ENCODE results near the gene LPP. TPM values are rescaled to one million over a fixed set of nuclear protein-coding genes. Genes with fewer than 3 reads are reported as not detected.

LPP gene
- total RNA-seq, 1 donor from 2014 or later, result 97.4 TPM

GRCh38 chr3:188123170-188123905, 30.6 kb upstream of the LPP start:
- Histone ChIP-seq H3K9me3 (replicated peaks) (no peaks in the 10 kb centered on the region), H3K27me3 (ENCODE audit: low read depth) (no peaks in the 10 kb centered on the region), H3K4me3 (no peak overlapping the region), H3K4me1 (peaks cover 22% of the 10 kb centered on the region), H3K27ac (replicated peaks) (no peak overlapping the region), H3K36me3 (no peaks in the 10 kb centered on the region)
- intact Hi-C loops (cut with micrococcal nuclease), result no loop called here
- TF ChIP-seq CTCF (IDR thresholded peaks at IDR 0.05; ENCODE audit: borderline replicate concordance), result no peak
- no peak for DNase-seq

- TF ChIP-seq CTCF (IDR thresholded peaks at IDR 0.05; ENCODE audit: borderline replicate concordance), result no peak
- no peak overlapping the region for H3K4me3 ChIP-seq
- H3K27me3 ChIP-seq (ENCODE audit: low read depth), result no peaks in the 10 kb centered on the region
- peaks cover 22% of the 10 kb centered on the region for H3K4me1 ChIP-seq
- DNase-seq, result no peak
- H3K27ac ChIP-seq (replicated peaks), result no peak overlapping the region
- intact Hi-C loops (cut with micrococcal nuclease), result no loop called here
- no peaks in the 10 kb centered on the region for H3K9me3 ChIP-seq (replicated peaks)
- no peaks in the 10 kb centered on the region for H3K36me3 ChIP-seq
Measured at GRCh38 chr3:188124184-188124583, 29.8 kb upstream of the LPP start.

- no peaks in the 10 kb centered on the region for H3K9me3 ChIP-seq (replicated peaks)
- peaks cover 25% of the 10 kb centered on the region for H3K4me1 ChIP-seq
- no peaks in the 10 kb centered on the region for H3K36me3 ChIP-seq
- DNase-seq, result no peak
- no peak for TF ChIP-seq CTCF (IDR thresholded peaks at IDR 0.05; ENCODE audit: borderline replicate concordance)
- no peaks in the 10 kb centered on the region for H3K27me3 ChIP-seq (ENCODE audit: low read depth)
- H3K4me3 ChIP-seq, result no peak overlapping the region
- intact Hi-C loops (cut with micrococcal nuclease), result no loop called here
- H3K27ac ChIP-seq (replicated peaks), result peak overlapping the region; percentile 78
Measured at GRCh38 chr3:188125076-188125475, 28.9 kb upstream of the LPP start.

GRCh38 chr3:188126276-188126675, 27.7 kb upstream of the LPP start:
- TF ChIP-seq CTCF (IDR thresholded peaks at IDR 0.05; ENCODE audit: borderline replicate concordance), result no peak
- no peaks in the 10 kb centered on the region for H3K9me3 ChIP-seq (replicated peaks)
- peak overlapping the region; percentile 78 for H3K27ac ChIP-seq (replicated peaks)
- no peak overlapping the region for H3K4me3 ChIP-seq
- H3K4me1 ChIP-seq, result peaks cover 25% of the 10 kb centered on the region
- intact Hi-C loops (cut with micrococcal nuclease), result no loop called here
- no peaks in the 10 kb centered on the region for H3K36me3 ChIP-seq
- no peak for DNase-seq
- no peaks in the 10 kb centered on the region for H3K27me3 ChIP-seq (ENCODE audit: low read depth)

GRCh38 chr3:188126934-188127333, 27.0 kb upstream of the LPP start:
- H3K27ac ChIP-seq (replicated peaks), result peak overlapping the region; percentile 78
- H3K36me3 ChIP-seq, result no peaks in the 10 kb centered on the region
- no peak overlapping the region for H3K4me3 ChIP-seq
- H3K4me1 ChIP-seq, result peaks cover 25% of the 10 kb centered on the region
- no peak for TF ChIP-seq CTCF (IDR thresholded peaks at IDR 0.05; ENCODE audit: borderline replicate concordance)
- no peaks in the 10 kb centered on the region for H3K9me3 ChIP-seq (replicated peaks)
- no peaks in the 10 kb centered on the region for H3K27me3 ChIP-seq (ENCODE audit: low read depth)
- intact Hi-C loops (cut with micrococcal nuclease), result no loop called here
- DNase-seq, result peak; percentile 57
